Measurements from ENCODE around the gene MAP2K3. TPM values are rescaled to one million over a fixed set of nuclear protein-coding genes. Genes with fewer than 3 reads are reported as not detected.

The MAP2K3 gene
- total RNA-seq, 4 donors from 2014 or later = 15.5 to 23.4 (median 21.3) TPM

DNA sequence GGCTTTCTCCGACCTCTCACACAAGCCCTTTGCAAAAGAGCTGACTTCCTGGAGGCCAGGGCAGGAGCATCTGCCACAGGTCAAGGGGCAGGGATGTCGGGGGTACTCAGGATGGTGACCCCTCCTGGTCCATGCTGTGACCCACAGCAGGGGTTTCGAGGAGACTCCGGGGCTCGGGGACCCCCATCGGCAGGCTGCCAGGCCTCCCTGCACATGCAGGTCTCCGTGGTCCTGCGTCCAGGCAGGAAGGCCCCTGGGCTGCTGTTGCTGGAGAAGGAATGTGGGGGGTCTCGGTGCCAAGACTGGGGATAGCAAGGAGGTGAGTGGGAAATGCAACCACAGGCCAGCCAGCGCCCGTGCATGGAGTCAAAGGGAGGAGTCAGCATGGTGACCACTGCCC lies 42.9 kb upstream of the MAP2K3 start:
- Histone ChIP-seq H3K9me3 (no peaks in the 10 kb centered on the region), H3K27me3 (no peaks in the 10 kb centered on the region), H3K4me1 (peaks cover 20 to 57% of the 10 kb centered on the region in 2 donors), H3K27ac (peak overlapping the region in 1 of 3 donors; percentile 36), H3K4me3 (replicated peaks in 1 of 3) (no peak overlapping the region), H3K36me3 (no peaks in the 10 kb centered on the region)
- intact Hi-C loops (cut with DNase I) = no loop called here
- TF ChIP-seq POLR2A (IDR thresholded peaks at IDR 0.05) = no peak
- TF ChIP-seq, protein P1, sequence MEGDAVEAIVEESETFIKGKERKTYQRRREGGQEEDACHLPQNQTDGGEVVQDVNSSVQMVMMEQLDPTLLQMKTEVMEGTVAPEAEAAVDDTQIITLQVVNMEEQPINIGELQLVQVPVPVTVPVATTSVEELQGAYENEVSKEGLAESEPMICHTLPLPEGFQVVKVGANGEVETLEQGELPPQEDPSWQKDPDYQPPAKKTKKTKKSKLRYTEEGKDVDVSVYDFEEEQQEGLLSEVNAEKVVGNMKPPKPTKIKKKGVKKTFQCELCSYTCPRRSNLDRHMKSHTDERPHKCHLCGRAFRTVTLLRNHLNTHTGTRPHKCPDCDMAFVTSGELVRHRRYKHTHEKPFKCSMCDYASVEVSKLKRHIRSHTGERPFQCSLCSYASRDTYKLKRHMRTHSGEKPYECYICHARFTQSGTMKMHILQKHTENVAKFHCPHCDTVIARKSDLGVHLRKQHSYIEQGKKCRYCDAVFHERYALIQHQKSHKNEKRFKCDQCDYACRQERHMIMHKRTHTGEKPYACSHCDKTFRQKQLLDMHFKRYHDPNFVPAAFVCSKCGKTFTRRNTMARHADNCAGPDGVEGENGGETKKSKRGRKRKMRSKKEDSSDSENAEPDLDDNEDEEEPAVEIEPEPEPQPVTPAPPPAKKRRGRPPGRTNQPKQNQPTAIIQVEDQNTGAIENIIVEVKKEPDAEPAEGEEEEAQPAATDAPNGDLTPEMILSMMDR (IDR thresholded peaks at IDR 0.05) = no peak
- 83 to 91% methylated on average over 6 to 11 of the region's 11 CpGs for whole genome bisulfite sequencing, 2 donors
- DNase-seq = no peak

DNA sequence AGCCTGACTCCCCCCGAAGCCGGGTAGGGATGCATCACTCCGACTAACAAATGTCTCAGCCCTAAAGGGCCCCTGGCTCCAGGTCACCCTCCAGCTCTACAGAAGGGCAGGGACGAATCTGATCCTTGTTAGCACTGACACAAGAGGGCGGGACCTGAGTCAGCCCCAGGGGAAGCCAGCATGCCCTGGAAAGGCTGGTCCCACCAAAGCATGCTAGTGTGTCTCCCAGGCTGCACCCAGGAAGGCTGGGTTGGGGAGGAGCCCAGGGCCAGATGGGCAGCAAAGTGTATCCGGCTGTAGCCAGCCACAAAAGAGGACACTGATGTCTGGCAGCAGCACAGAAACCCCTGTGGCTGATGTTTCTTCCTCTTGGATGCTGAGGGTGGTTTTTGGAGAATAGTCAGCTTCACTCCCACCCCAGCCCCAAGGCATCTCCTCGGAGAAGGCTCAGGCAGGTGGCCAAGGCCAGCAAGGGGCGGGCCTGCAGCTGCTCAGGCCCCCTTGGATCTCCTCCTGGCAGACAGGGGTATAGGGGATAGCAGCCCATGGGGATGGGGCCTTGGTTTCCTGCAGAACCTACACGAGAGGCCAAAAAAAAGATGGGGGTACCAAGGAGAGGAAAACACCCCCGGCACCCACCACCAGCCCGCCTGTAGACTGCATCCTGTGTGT lies 42.3 kb upstream of the MAP2K3 start:
- Histone ChIP-seq H3K27me3 (no peaks in the 10 kb centered on the region), H3K9me3 (no peaks in the 10 kb centered on the region), H3K4me3 (replicated peaks in 1 of 3) (no peak overlapping the region), H3K27ac (peak overlapping the region in 2 of 3 donors; percentile 27 to 68), H3K36me3 (no peaks in the 10 kb centered on the region), H3K4me1 (peaks cover 20 to 57% of the 10 kb centered on the region in 2 donors)
- intact Hi-C loops (cut with DNase I) = no loop called here
- WGBS, 2 donors = 72 to 88% methylated on average over 3 to 11 of the region's 11 CpGs
- TF ChIP-seq, protein P1 (IDR thresholded peaks at IDR 0.05) = no peak
- no peak for TF ChIP-seq POLR2A (IDR thresholded peaks at IDR 0.05)
- DNase-seq = peak; percentile 26 to 37

DNA sequence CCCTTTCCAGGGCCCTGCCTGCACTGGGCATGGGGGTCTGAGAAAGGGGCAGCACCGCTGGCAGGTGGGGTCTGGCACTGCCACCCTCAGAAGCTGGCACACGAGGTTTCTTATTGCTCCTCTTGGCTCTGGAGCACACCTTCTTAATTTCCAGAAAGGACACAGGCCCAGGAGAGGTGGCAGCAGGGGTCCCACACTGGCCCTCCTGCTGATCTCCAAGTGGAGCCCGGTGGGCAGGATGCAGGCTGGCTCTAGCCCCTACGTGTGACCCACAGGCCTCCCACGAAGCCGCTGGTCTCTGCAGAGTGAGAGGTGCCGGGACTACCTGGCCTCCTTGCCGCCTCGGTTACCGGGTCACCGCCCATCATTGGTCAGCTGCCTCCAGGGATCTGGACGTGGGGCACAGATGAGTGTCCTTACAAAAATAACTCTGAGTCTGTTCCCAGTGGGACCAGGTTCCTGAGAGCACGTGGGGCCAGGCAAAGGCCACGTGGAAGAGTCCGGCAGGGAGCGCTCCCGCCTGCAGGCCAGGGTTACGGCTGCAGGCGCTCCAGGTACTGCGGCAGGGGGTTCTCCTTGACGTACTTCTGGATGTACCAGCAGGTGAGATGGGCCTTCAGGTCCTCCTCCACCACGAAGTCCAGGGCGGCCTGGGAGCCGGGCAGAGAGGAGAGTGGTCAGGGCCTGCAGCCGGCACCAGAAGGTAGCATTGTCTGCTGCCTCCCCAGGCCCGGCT lies 41.6 kb upstream of the MAP2K3 start:
- no peaks in the 10 kb centered on the region for H3K27me3 ChIP-seq
- no peak for TF ChIP-seq POLR2A (IDR thresholded peaks at IDR 0.05)
- TF ChIP-seq, protein P1 (IDR thresholded peaks at IDR 0.05) = peak in 1 of 6 experiments; percentile 14
- WGBS, 2 donors = 58 to 82% methylated on average over 11 to 25 of the region's 26 CpGs
- H3K4me3 ChIP-seq (replicated peaks in 1 of 3) = no peak overlapping the region
- H3K27ac ChIP-seq = peak overlapping the region in 2 of 3 donors; percentile 27 to 68
- H3K4me1 ChIP-seq = peaks cover 20 to 57% of the 10 kb centered on the region in 2 donors
- H3K36me3 ChIP-seq = no peaks in the 10 kb centered on the region
- no peaks in the 10 kb centered on the region for H3K9me3 ChIP-seq
- intact Hi-C loops (cut with DNase I) = no loop called here
- peak; percentile 88 to 89 for DNase-seq

GRCh38 chr17:21243516-21244303 lies 40.8 kb upstream of the MAP2K3 start:
- intact Hi-C loops (cut with DNase I) = no loop called here
- TF ChIP-seq, protein P1 (IDR thresholded peaks at IDR 0.05) = no peak
- no peak for TF ChIP-seq POLR2A (IDR thresholded peaks at IDR 0.05)
- WGBS, 2 donors = 80 to 84% methylated on average over 9 of the region's 23 CpGs
- peak overlapping the region in 2 of 3 donors; percentile 27 to 53 for H3K27ac ChIP-seq
- no peaks in the 10 kb centered on the region for H3K9me3 ChIP-seq
- no peaks in the 10 kb centered on the region for H3K27me3 ChIP-seq
- H3K4me1 ChIP-seq = peaks cover 20 to 57% of the 10 kb centered on the region in 2 donors
- DNase-seq = no peak
- no peak overlapping the region for H3K4me3 ChIP-seq (replicated peaks in 1 of 3)
- H3K36me3 ChIP-seq = no peaks in the 10 kb centered on the region
